ENCODE measurements around the gene KCNC3. TPM values are rescaled to one million over a fixed set of nuclear protein-coding genes. Genes with fewer than 3 reads are reported as not detected.

The KCNC3 gene
- 0.98 TPM for polyA plus RNA-seq (2013, experiment 1 of 2; ENCODE audit: insufficient read length)
- 1.3 TPM for polyA plus RNA-seq (2013, experiment 2 of 2; ENCODE audit: insufficient read length)

DNA sequence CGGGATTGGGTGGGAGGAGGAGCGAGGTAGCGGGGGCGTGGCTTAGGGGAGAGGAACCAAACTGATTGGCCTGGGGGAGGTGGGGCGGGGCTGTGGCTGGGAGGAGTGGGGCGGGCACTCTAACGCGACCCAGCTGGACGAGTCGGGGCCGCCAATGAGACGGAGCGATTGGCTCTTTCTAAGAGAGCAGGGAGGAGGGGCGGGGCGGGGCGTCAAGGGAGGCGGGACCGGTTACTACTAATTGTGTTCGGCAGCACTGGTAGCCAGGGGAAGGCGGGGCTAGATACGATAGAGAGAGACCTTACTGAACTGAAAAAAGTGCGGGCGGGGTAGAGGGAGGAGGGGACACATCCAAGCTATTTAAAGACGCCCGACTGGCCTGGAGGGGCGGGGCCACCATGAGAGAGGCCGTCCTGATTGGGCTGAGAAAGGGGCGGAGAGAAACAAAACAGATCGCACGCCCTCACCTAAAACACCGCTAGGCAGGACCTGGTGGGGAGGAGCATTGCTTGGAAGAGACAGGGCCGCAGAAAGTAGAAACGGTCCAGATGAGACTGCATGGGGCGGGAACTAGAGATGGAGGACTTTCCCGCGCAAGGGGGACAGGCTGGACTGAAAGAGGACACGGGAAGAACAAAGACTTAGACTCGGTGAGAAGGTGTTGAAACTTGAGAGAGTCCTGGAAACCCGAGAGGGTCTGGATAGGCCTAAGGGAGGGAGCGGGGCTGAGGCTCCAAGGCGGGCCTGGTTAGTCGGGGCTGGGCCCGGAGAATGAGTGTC, at the start of gene KCNC3:
Gene KCNC3, minus strand, starts transcription at position 232 of the 780 bp plus-strand sequence. CDS start 295 bp downstream, outside the sequence.
- DNase-seq = peak; percentile 93

- no peak for DNase-seq
Observed at GRCh38 chr19:50378863-50379236, 49.7 kb upstream of the KCNC3 start.

DNA sequence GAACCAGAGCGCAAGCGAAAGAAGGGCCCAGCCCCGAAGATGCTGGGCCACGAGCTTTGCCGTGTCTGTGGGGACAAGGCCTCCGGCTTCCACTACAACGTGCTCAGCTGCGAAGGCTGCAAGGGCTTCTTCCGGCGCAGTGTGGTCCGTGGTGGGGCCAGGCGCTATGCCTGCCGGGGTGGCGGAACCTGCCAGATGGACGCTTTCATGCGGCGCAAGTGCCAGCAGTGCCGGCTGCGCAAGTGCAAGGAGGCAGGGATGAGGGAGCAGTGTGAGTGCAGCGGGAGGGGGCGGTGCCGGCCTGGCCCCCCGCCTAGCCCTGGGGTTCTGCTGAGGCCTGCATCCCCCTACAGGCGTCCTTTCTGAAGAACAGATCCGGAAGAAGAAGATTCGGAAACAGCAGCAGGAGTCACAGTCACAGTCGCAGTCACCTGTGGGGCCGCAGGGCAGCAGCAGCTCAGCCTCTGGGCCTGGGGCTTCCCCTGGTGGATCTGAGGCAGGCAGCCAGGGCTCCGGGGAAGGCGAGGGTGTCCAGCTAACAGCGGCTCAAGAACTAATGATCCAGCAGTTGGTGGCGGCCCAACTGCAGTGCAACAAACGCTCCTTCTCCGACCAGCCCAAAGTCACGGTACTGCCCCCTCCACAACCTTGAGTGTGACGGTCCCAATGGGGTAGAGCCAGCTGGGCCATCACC, 49.1 kb upstream of the KCNC3 start:
- no peak for DNase-seq

- no peak for DNase-seq
Observed at GRCh38 chr19:50377517-50377916, 48.3 kb upstream of the KCNC3 start.

DNA sequence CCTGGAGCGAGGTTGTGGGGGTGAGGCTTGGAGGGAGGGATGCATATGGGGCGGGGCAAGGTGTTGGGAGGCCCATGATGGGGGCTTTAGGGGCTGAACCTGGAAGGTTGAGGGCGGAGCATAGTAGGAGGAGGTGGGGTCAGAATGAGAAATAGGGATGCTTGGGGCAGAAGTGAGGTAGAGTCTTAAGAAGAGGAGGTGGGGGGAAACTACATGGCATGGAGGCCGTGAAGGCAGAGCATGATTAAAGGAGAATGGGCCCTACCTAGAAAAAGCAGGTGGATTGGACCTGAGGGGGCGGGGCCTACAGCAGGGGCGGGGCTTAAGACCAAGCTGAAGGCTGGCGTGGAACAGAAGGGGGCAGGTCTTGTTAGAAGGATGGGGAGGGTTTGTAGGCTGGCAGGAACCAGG, 47.9 kb upstream of the KCNC3 start:
- no peak for DNase-seq

DNA sequence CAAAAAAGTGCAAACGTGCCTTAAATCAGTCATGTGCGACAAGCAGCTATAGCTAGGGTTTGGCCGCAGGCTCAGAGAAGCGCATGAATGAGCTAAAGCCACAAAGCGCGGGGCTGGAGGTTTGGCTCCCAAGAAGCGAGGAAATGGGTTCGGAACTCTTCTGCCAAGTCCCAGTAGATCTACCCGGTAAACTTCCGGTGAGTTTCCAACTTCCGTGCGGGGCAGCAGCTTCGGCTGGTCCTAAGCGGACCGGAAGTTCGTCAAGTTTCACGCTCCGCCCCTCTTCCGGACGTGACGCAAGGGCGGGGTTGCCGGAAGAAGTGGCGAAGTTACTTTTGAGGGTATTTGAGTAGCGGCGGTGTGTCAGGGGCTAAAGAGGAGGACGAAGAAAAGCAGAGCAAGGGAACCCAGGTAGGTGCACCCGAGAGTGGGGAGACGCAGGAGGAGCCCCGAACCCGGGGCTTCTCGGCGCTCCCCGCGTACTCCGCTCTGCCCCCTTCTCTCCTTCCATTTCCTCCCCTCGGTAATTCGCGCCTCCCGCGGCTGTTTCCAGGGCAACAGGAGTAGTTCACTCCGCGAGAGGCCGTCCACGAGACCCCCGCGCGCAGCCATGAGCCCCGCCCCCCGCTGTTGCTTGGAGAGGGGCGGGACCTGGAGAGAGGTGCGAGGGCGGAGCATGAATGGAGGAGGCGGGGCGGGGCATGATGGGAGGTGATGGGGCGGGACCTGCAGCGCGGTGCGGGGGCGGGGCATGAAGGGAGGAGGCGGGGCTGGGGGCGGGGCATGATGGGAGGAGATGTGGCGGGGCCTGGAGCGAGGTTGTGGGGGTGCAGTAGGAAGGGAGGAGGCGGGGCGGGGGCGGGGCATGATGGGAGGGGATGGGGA, 47.2 kb upstream of the KCNC3 start, which contains the start of gene NR1H2:
Gene NR1H2, plus strand, starts transcription at position 292 of the 885 bp plus-strand sequence. CDS start 1,149 bp downstream, outside the sequence.
- peak; percentile 98 for DNase-seq

DNA sequence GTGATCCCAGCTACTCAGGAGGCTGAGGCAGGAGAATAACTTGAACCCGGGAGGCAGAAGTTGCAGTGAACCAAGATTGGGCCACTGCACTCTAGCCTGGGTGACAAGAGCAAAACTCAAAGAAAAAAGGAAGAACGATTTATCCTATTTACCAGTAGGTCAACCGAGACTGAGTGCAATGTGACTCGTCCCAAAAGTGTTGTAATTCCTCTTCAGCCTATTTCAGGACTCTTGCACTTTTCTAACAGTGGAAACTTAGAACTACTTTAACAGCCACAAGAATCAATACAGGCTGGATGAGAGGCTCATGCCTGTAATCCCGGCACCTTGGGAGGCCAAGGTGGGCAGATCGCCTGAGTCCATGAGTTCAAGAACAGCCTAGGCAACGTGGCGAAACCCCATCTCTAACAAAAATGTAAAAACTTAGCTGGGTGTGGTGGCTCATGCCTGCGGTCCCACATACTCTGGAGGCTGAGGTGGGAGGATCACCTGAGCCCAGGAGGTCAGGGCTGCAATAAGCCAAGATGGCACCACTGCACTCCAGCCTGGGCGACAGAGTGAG, 42.8 kb upstream of the KCNC3 start:
- DNase-seq = no peak

DNA sequence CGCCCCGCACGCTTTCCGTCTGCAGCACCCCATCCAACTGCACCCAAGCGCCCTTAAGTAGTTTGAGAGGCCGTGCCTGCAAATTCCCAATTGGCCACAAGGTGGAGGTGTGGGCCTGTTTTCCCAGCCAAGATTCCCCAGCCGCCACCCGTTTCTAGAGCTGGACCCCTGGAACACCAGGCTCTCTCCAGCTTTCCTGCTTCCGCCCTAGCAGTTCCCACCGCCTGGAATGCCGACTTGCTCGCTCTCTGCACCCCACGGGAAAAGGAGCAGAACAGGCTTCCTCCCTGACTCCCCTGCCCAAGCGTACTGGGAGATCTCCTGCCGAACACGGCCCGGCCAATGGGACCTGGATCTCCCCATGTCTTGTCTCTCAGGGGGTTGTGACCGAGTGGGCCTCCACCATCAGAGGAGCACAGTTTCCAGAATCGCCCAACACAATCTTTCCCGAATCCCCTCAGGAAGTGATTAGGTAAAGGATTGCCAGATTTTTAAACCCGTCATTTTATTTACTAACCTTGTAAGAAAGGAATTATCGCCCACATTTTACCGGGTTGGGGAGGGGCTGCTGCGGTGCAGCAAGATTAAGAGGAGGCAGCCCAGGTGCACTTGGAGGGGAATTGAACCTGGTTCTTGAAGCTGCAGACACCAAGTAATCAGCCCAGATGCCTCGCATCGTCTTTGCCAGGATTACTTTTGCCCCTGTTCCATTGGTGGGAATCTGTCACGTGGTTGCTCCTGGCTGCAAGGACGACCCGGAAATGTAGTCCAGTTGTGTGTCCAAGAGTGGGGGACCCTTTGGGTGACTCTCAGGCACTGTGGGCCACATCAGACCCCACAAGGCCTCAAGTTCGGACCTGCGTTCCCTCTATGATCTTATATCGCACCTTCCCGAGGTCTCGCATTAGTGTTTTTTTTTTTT, 39.7 kb upstream of the KCNC3 start:
- DNase-seq = peak; percentile 89

DNA sequence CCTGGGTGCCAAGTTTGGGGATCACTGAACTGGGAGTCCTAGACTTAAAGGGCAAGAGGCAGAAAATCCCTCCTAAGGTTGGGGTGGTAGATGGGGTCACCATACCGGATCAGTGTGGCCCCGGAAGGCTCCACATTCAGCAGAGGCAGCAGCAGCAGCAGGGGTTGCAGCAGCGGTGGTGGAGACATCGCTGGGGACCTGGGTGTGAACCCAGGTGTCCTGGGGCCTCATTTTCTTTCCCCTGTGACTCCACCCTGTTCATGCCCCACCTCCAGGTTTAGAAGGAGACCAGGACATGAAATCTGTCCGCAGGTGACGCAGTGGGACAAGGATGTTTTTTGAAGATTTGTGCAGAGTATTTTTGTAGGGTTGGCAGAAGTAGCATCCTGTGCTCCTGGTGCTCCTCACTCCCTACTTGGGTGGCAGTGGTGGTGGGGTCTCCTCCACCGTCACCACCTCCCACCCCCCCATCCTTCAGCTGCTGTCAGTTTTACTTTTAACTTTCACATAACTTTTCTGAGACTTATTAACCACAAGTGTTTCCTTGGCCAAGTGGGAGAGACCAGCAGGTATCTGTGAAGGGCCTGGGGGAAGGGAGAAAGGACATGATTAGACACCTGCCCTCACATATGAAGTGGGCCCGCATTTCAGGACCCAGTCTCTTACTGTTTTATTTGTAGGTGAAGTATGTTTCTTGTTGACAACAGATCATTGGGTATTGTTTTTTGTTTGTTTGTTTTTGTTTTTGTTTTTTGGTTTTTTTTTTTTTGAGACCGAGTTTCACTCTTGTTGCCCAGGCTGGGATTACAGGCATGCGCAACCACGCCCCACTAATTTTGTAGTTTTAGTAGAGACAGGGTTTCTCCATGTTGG, 36.5 kb upstream of the KCNC3 start, which contains the start of gene NAPSA:
Gene NAPSA, minus strand, starts transcription at position 206 of the 873 bp plus-strand sequence. Its CDS starts 18 bp downstream, at position 188.
- no peak for DNase-seq

- no peak for DNase-seq
Observed at GRCh38 chr19:50362656-50363424, 33.7 kb upstream of the KCNC3 start.

- no peak for DNase-seq
Observed at GRCh38 chr19:50362030-50362412, 32.8 kb upstream of the KCNC3 start.

DNA sequence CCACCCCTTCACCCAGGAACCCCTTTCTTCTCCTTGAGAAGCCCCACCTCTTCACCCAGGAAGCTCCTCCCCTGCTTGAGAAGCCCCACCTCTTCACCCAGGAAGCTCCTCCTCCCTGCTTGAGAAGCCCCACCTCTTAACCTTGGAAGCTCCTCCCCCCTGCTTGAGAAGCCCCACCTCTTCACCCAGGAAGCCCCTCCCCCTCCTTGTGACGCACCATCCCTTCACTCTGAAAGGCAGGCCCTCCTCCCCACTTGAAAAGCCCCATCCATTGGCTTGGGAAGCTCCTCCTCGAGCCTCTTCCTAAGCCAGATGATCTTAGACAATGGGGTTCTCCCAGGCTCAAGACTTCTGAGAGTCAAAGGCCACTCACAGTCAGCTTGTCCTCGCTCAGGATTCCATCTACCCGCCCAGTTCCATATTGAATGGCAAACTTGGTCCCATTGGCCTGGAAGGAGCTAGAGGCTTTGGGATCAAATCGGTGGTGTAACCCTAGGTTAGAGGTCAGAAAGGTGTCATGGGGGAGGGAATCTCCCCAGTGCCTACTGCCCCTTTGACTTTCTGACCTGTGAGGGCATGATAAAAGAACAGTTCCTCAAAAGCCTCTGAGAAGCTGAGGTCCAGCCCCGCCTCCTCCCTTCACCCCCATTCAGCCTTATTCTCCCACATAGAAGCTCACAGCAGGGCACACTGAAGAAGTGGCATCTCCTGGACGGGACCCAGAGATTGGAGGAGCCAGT, 32.3 kb upstream of the KCNC3 start:
- no peak for DNase-seq

DNA sequence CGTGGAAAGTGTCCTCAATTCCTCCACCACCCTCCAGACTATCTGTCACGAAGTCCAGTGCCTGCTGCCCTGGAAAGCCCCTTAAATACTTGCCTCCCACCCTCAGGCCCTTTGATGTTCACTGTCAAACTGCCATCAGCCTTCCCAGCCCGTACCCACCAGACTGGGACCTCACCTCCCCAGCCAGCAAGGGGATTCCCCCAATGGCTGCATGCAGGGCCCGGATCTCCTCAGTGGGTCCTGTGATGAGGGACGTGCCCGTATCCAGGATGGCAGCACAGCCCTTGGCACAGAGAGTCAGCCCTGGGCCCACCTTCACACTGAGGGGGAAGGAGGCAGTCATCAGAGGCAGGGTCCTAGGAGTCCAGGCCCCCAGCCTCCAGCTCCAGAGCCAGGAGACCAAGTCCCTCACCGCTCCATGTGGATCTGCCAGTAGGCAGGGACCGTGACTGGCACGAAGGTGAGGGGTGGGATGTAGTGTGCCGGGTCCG, 30.2 kb upstream of the KCNC3 start:
- DNase-seq = no peak

- DNase-seq = peak; percentile 66
Observed at GRCh38 chr19:50358483-50359327, 29.5 kb upstream of the KCNC3 start.

DNA sequence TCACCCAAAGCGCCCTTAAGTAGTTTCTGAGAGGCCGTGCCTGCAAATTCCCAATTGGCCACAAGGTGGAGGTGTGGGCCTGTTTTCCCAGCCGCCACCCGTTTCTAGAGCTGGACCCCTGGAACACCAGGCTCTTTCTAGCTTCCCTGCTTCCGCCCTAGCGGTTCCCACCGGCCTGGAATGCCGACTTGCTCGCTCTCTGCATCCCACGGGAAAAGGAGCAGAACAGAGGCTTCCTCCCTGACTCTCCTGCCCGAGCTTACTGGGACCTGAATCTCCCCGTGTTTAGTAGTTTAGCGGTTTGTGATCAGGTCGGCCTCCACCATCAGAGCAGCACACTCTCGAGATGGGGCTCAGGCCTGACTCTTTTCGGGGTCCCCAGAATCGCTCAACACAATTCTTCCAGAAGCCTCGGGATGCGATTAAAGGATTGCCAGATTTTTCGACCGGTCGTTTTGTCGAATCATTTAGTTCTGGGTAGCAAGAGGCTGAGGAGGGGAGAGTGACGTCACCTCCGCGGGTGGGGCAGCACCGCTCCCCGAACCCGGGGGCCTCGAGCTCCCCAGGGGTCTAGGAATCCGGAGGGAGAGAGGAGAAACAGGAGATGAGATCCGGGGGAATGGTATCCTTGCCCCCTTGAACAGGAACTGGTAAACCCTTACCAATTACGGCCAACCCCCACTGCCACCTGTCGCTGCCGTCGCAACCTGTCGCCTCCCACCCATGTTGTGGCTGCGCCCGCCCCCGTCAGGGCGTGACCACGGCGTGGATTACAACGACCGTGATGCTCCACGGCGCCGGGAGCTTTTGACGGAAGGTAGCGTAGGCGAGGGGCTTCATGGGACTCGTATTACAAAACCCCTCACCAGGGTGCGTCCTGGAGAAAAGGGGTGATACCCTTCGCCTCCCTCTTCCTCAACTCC, 28.3 kb upstream of the KCNC3 start:
- DNase-seq = peak; percentile 73

DNA sequence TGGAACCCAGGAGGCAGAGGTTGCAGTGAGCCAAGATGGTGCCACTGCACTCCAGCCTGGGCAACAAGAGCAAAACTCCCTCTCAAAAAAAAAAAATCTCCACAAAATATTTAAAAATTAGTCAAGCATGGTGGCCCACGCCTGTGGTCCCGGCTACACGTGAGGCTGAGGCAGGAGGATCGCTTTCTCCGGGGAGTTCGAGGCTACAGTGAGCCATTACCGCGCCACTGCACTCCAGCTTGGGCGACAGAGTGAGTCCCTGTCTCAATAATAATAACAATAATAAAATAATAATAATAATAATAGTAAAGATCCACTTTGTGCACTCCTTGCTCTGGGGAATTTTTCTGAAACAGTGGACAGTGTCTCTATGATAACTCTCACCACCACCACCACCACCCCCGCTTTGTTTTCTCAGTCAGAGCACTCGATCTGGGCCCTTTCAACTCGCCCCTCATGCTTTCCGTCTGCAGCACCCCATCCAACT, 27.6 kb upstream of the KCNC3 start:
- DNase-seq = no peak
